Mononuclear cell (primary cell): ENCODE data around the gene THEM4. TPM values are rescaled to one million over a fixed set of nuclear protein-coding genes. Genes with fewer than 3 reads are reported as not detected.

Source experiments
- H3K27me3 ChIP-seq: 2 replicates; pipeline ENCODE4 v1.6.0; 2011; ENCODE audit warnings: low read length, control low read depth; ENCODE audit not compliant: insufficient read depth
- H3K4me1 ChIP-seq: 2 replicates; pipeline ENCODE4 v1.5.1; 2011; ENCODE audit warnings: mild to moderate bottlenecking, low read length, control low read depth; ENCODE audit not compliant: insufficient read depth
- H3K4me3 ChIP-seq: 2 replicates; pipeline ENCODE4 v1.5.1; 2011; ENCODE audit warnings: mild to moderate bottlenecking, low read length, moderate library complexity
- H3K9me3 ChIP-seq: 2 replicates; pipeline ENCODE4 v1.5.1; 2011; ENCODE audit warnings: low read depth, mild to moderate bottlenecking, control low read depth, low read length
- total RNA-seq: library from RNA; depleted of rRNA; stranded (reverse); fragments of >200 nt; gene quantifications from one replicate; pipeline ENCODE4 v1.2.3, GENCODE V29; 2012

Gene THEM4
- total RNA-seq: 16.0 TPM

DNA sequence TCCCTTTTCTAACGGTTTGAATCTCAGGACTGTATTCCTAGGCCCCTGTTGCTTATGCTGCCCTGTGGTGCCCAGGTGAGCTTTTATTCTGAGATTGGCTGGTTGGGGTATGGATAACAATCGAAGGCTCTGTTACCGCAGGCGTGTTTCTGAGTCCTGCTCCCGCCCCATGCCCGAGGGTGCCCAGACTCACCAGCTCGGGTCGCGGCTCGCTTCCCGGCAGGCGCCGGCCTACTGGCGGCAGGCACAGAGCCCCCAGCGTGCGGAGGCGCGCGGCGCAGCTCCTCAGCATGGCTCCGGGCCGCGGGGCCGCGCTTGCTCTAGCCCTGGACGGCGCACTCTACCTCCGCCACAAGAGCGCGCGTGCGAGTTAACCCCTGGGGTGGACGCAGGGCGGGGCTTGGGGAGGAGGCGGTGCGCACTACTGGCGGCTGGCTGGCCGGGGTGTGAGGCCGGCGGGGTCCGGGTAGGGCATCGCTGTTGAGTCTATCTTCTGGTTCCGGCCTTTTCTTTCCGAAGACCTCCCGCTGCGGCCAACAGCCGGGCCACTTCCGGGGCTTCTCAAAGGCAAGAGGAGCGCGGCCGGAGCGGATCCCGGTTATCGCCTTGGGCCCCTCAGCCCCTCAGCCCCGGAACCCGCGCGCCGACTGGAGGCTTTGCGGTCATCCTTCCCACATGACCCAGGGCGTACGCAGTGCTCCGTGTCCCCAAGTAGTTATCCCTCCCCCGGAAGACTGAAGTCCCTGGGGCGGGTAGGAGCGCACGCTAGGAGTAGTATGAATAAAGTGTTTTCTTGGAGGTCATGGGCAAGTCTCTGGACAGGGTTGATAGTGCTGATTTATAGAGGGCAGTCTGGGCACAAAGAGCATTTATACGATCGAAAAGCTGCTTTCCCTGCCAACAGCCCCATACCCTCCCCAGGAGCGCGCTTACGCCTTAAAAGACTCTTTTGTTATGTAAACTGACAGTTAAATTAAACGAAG lies at the start of gene THEM4:
Gene THEM4, minus strand, starts transcription at position 345 of the 983 bp plus-strand sequence. Its CDS starts 53 bp downstream, at position 292.
- Histone ChIP-seq H3K27me3 (no peaks in the 10 kb centered on the region), H3K9me3 (no peaks in the 10 kb centered on the region), H3K4me1 (peaks cover 32% of the 10 kb centered on the region), H3K4me3 (peak within 1 kb of the TSS; percentile 70)

GRCh38 chr1:151958959-151959358 lies 49.6 kb upstream of the THEM4 start:
- no peaks in the 10 kb centered on the region for H3K27me3 ChIP-seq
- no peak overlapping the region for H3K4me3 ChIP-seq
- no peaks in the 10 kb centered on the region for H3K9me3 ChIP-seq
- no peaks in the 10 kb centered on the region for H3K4me1 ChIP-seq

GRCh38 chr1:151956957-151957497 lies 47.7 kb upstream of the THEM4 start:
- H3K4me3 ChIP-seq: no peak overlapping the region
- H3K4me1 ChIP-seq: no peaks in the 10 kb centered on the region
- H3K9me3 ChIP-seq: no peaks in the 10 kb centered on the region
- H3K27me3 ChIP-seq: no peaks in the 10 kb centered on the region

DNA sequence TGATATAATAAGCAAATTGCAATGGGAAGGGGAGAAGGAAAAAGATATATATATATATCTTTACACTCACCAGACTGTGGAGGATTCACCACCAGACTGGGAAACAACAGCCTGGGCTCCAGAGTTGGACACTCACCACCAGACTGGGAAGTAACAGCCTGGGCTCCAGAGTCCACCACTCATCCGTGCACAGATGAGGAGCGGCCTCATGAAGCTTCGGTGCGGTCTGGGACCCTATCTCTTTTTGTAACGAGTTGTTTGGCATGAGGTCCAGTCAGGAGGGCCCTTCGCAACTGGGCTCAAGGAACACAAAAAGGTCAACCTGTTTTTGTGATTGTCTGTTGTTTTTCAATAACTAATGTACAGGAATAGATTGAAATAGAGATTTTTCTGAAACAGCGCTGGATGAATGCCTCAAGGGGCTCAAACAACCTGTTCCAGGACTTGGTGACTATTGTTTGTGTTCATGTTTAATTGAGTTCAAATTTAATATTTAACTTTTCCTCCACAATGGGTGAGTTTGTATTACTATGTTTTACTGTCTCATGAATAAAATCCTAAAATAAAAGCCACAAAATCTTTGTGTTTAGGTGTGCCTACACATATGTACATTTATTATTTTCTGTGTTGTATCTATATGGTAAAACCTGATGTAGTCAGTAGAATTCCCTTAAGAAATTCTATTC lies 44.2 kb upstream of the THEM4 start:
- Histone ChIP-seq H3K4me3 (no peak overlapping the region), H3K4me1 (no peaks in the 10 kb centered on the region), H3K9me3 (no peaks in the 10 kb centered on the region), H3K27me3 (no peaks in the 10 kb centered on the region)

DNA sequence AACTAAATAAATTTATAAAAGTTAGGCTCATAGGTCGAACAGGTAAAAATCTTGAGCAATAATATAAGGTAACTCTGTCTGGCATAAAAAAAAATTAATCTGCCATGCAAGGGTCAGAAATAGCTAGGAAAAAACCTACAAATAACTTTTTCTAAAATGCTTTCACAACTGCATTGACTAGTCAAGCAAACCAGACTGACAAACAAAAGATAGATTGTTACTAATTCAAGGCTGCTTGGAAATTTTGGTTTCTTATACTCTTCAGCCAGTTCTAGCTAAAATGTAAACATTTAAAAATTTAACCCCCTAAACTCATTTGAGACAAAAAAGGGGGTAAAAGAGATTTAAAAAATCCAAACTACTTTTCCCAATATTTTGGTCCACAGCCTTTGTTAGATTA lies 43.5 kb upstream of the THEM4 start:
- Histone ChIP-seq H3K9me3 (no peaks in the 10 kb centered on the region), H3K4me1 (no peaks in the 10 kb centered on the region)

DNA sequence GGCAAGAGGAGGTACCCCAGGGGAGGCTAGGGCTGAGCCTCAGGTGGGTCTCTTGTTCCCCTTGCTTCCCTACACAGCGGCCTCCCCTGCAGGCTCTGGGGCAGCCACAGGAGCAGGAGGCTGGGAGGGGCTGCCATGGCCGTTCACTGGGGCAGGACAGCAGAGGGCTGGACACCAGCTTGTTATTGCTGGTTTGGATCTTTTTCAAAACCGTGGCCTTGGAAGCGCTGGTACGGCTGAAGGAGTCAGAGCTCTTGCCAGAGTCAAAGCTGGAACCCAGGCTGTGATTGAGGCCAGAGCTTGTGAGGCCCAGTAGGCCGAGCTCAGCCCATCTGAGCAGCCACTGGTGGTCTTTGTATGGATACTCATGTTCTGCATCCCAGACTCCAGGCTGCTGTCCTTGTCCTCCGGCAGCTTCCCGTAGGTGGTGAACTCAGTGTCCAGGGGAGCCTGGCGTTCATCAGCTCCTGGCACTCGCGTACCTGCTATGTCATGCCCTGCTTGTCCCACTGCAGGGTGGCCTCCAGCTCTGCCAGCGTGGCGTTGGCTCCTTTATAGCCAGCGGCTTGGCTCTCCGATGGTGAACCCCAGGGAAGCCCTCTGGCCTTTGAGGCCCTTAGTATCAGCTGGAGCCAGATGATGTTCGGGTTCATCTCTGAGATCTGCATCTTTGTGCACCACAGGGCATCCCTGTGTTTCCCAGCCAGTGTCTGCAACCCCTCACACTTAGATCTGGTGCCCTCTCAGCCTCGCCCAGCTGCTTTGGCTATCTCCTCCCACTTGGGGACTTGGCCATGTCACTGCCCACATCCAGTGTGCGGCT lies 40.3 kb upstream of the THEM4 start:
- Histone ChIP-seq H3K27me3 (no peaks in the 10 kb centered on the region), H3K9me3 (no peaks in the 10 kb centered on the region), H3K4me1 (peaks cover 26% of the 10 kb centered on the region), H3K4me3 (no peak overlapping the region)

More for the DNA sequence above, 43.5 kb upstream of the THEM4 start:
- Histone ChIP-seq H3K27me3 (no peaks in the 10 kb centered on the region), H3K4me3 (no peak overlapping the region)

DNA sequence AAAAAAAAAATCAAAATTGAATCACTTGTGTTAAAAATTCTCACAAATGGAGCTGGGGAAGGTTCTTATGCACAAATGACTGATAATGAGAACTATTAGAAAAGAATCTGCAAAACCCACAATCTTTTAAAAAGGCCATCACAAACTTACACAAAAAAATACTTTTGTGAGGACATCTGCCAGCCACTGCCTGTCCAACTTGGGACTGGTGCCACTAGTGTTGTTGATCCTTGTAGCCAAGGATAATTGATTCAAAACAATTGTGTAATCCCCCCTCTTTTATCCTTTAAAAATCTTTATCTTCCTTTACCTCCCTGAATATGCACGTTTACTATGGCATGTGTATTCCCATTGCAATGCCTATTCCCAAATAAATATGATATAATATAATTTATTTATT lies 39.2 kb upstream of the THEM4 start:
- H3K9me3 ChIP-seq: no peaks in the 10 kb centered on the region
- no peak overlapping the region for H3K4me3 ChIP-seq
- H3K4me1 ChIP-seq: peaks cover 35% of the 10 kb centered on the region
- no peaks in the 10 kb centered on the region for H3K27me3 ChIP-seq

- H3K27me3 ChIP-seq: no peaks in the 10 kb centered on the region
- H3K9me3 ChIP-seq: no peaks in the 10 kb centered on the region
- H3K4me3 ChIP-seq: no peak overlapping the region
- peaks cover 35% of the 10 kb centered on the region for H3K4me1 ChIP-seq
These were observed 37.8 kb upstream of the THEM4 start for GRCh38 chr1:151947140-151947539.

GRCh38 chr1:151945725-151946722 lies 36.7 kb upstream of the THEM4 start:
- no peaks in the 10 kb centered on the region for H3K27me3 ChIP-seq
- no peaks in the 10 kb centered on the region for H3K9me3 ChIP-seq
- H3K4me3 ChIP-seq: no peak overlapping the region
- peaks cover 46% of the 10 kb centered on the region for H3K4me1 ChIP-seq

DNA sequence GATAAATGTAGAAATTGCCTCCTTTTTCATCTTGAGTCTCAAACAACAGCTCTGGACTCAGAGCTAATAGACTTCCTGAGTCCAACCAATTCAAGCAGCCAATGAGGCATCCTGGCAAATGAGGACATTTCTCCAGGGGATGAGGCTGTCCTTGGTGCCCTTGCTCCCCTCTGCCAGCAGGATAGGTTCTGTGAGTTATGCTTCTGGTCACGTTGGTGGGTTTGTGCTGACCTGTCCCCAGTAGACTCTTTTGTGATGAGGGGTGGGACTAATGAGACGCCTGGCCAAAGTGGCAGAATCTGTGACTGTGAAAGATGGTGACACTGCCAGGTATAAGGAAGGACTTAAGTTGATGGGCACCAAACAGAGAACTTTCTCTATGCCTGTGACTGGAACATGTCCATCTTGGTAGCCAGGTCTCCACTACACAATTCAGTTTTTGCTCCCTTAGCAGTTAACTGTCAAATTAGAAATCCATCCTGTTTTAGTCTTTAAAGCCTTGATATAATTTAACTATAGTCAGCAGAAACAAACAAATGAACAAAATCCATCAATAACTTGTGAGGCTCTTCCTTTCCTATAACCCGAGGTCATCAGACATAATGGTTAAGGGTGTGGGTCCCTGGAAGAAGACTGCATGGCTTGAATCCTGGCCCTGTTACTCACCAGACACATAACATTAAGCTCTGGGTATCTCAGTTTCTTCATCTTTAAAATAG lies 35.7 kb upstream of the THEM4 start:
- no peaks in the 10 kb centered on the region for H3K9me3 ChIP-seq
- peaks cover 49% of the 10 kb centered on the region for H3K4me1 ChIP-seq
- no peak overlapping the region for H3K4me3 ChIP-seq
- H3K27me3 ChIP-seq: no peaks in the 10 kb centered on the region

DNA sequence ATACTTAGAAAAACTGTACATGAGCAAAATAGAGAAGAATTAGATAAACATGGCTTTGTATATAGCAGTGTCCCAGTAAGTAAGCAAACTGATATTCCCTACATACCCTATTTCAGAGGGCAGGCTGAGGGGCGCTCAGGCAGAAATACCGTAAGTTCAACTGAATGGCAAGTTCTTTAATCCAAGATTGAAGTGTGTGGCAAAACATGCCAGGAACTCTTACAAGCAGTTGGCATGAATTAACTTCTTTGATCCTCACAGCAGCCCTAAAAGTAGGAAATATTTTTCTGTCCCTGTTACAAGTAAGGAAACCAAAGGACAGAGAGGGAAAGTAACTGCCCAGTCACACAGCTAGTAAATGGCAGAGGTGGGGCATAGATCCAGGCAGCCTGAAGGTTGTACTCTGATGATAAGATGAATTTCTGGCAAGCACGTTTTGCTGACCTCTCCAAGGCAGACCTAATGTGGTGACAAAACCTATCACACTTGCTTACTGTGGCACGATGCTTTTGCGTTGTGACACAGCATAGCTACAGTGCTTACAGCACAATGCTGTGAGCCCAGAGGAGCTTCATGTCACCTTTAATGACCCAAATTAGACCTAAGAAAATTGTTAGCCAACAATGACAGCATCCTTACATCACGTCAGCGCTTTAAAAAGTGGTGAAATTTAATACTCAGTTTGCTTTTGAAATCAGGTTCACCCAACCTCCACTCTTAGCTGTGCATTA lies 35.0 kb upstream of the THEM4 start:
- Histone ChIP-seq H3K9me3 (no peaks in the 10 kb centered on the region), H3K4me3 (no peak overlapping the region), H3K27me3 (no peaks in the 10 kb centered on the region), H3K4me1 (peaks cover 53% of the 10 kb centered on the region)

GRCh38 chr1:151943591-151943990 lies 34.3 kb upstream of the THEM4 start:
- H3K4me1 ChIP-seq: peaks cover 56% of the 10 kb centered on the region
- H3K9me3 ChIP-seq: no peaks in the 10 kb centered on the region
- no peak overlapping the region for H3K4me3 ChIP-seq
- no peaks in the 10 kb centered on the region for H3K27me3 ChIP-seq

DNA sequence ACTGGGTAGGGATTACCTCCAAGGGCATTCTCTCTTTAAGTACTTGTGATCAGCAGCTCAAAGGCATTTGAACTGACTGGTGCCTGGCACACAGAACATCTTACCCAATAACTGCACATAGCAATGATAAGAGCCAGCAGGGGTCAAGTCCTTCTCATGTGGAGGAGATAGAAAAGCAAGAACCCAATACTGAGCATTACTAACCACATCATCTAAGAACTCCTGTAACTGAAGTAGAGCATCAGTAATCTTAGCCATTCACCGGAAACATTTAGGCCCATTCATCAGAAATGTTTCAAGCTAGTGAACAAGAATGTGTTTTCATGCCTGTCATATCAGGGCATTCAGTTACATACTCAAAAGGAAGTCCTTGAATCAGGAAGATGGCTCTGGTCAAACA lies 33.6 kb upstream of the THEM4 start:
- no peaks in the 10 kb centered on the region for H3K27me3 ChIP-seq
- H3K4me1 ChIP-seq: peaks cover 56% of the 10 kb centered on the region

More for the DNA sequence above, 33.6 kb upstream of the THEM4 start:
- no peaks in the 10 kb centered on the region for H3K9me3 ChIP-seq
- no peak overlapping the region for H3K4me3 ChIP-seq
